Fibroblast of pulmonary artery (primary cell): ENCODE data around the gene TTC34.

Source experiments
- DNase-seq: peaks from one replicate; pipeline ENCODE4 v3.0.0-alpha.2; 2010; ENCODE audit warnings: low read depth
- H3K4me3 ChIP-seq: replicated peaks from 2 replicates; pipeline ENCODE4 v1.5.1; 2011; ENCODE audit warnings: low read depth, mild to moderate bottlenecking, control low read depth, low read length, moderate library complexity
- TF ChIP-seq, protein P1 (sequence below): IDR thresholded peaks from 2 replicates; pipeline ENCODE4 v1.5.1; 2011; ENCODE audit warnings: mild to moderate bottlenecking, control low read depth, low read length, inconsistent platforms; ENCODE audit errors: missing control alignments

Gene TTC34

DNA sequence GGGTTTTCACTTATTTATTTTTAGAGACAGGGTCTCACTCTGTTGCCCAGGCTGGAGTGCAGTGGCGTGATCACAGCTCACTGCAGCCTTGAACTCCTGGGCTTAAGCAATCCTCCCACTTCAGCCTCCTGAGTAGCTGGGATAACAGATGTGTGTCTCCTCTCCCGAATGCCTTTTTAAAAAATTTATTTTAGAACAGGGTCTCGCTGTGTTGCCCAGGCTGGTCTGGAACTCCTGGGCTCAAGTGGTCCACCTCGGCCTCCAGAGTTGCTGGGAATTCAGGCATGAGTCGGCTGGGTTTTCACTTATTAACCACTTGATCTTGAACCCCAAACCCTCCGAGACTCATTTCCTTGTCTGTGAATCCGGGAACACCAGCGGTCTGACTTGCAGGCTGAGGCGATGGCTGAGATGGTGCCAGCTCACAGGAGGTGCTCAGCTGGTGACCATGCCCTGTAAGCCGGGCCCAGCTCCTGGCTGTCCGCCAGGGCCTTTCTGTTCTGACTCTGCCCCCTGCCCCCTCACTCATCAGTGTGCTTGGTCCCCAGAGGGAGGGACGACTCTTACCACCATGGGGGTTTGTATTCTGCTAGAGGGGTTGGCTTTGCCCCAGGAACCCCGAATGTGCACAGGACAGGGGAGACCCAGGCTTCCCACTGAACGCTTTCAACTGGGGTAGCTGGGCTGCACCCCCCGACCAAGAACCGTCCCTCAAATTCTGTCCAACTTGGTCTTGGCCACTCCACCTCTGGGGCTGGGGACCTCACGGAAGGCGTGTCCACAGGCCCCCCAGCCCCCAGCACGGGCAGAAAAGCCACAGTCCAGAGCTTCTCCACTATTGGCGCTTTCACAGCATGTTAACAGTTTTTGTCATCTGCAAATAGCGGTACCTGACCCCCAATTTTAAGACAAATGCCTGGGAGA is 191.2 kb downstream of the TTC34 start:
- H3K4me3 ChIP-seq: no peak overlapping the region
- DNase-seq: no peak
- TF ChIP-seq, protein P1, sequence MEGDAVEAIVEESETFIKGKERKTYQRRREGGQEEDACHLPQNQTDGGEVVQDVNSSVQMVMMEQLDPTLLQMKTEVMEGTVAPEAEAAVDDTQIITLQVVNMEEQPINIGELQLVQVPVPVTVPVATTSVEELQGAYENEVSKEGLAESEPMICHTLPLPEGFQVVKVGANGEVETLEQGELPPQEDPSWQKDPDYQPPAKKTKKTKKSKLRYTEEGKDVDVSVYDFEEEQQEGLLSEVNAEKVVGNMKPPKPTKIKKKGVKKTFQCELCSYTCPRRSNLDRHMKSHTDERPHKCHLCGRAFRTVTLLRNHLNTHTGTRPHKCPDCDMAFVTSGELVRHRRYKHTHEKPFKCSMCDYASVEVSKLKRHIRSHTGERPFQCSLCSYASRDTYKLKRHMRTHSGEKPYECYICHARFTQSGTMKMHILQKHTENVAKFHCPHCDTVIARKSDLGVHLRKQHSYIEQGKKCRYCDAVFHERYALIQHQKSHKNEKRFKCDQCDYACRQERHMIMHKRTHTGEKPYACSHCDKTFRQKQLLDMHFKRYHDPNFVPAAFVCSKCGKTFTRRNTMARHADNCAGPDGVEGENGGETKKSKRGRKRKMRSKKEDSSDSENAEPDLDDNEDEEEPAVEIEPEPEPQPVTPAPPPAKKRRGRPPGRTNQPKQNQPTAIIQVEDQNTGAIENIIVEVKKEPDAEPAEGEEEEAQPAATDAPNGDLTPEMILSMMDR: no peak

DNA sequence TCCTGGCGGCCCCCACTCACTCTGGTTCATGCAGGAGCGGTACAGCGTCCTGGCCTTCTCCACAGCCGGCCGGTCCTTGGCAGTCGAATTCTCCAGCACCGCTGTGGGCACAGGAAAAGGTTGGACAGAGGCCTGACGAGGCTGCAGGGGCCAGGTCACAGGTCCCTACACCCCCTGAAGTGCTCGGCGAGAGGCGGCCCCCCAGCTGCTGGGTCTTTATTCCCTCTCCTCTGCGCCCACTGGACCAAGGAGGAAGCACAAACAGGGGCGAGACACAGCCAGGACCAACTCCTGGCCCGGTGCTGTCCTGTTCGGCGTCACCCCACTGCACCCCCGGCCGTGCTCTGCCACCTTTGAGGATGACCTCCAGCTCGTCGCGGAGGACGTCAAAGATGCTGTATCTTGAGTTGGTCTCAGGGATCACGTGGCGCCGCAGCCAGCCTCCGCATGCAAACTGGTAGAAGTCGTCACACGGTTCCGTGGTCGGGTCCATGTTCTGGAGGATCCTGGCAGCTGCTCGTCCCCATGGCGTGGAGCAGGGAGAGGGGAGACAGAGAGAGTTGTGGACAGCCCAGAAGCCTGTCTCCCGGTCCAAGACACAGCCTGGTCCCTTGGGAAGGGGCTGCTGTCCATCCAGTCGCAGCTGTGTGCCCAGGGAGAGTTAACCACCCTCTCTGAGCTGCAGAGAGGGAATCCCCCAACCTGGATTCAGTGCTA is 192.0 kb downstream of the TTC34 start:
- no peak overlapping the region for H3K4me3 ChIP-seq
- TF ChIP-seq, protein P1: no peak
- no peak for DNase-seq

DNA sequence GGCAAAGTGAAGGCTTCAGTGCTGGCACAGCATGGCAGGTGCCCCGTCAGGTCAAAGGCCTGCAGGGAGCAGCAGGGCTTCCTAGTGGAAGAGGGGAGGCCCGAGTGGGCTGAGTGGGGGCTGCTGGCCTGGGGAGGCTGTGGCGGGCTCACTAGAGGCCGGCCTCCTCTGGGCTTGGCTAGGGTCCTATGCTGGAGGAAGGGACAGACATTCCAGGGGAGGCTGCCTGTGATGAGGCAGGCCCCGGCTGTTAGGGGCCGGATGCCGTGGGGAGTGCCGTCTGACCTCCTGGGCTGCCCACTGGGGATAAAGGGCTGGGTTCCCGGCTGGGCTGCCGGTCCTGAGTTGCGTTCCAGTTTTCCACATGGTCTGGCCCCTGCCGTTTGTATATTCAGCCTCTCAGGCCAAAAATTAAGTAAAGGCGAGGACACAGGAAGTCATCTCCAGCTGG is 193.8 kb downstream of the TTC34 start:
- DNase-seq: no peak
- TF ChIP-seq, protein P1: no peak

DNA sequence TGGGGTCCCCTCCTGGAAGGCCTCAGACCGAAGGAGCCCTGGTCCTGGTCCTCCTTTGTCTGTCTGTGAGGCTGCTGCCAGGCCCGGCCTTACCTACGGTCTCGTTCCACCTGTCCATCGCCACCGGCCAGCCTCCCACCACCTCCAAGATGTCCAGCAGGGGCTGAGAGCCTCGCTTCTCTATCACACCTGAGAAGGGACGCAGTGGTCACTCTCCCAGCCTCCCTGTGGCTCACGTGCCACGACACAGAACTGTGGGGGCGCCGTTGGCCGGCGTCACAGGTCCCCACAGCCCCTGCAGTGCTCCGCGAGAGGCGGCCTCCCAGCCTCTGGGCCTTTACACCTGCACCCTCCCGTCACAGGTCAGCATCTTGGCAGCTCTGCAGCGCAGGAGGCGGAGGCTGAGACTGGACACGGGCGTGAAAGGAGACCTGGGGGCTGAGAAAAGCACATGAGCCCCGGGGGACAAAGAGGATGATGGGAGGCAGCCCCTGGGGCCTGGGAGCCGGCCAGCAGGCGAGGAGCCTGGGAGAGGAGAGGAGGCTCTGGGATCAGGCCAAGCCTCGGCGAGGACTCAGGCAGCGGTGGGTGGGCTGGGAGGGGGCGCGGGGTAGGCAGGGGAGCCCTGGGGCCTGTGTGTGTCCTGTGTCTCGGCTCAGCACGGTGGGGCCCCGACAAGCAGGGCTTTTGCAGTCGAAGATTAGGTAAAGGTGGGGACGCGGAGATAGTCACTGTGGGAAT is 194.4 kb downstream of the TTC34 start:
- DNase-seq: no peak
- TF ChIP-seq, protein P1: no peak
- H3K4me3 ChIP-seq: no peak overlapping the region

More for the DNA sequence above, 193.8 kb downstream of the TTC34 start:
- H3K4me3 ChIP-seq: no peak overlapping the region

DNA sequence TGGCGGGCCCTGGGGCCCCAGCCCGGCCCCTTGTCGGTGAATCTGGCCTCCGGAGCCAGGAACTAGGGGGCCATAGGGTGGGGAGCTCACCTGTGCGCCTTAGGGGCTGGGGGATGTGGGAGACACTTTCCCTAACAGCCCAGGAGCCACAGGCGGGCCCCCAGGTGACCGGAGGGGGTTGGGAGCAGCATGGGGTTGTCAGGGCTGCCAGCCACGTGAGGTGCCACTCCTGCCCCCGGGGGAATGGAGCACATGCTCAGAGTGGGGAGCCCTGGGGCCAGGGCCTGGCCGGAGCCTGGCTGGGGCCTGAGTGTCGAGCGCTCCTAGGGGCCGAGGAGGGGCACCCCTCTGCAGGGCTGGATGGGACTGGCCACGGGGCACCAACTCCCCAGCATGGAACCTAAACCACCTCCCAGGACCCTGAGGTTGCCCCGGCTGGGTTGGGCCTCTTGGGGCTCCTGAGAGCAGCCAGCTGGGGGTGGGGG is 195.1 kb downstream of the TTC34 start:
- no peak overlapping the region for H3K4me3 ChIP-seq
- TF ChIP-seq, protein P1: no peak
- no peak for DNase-seq

DNA sequence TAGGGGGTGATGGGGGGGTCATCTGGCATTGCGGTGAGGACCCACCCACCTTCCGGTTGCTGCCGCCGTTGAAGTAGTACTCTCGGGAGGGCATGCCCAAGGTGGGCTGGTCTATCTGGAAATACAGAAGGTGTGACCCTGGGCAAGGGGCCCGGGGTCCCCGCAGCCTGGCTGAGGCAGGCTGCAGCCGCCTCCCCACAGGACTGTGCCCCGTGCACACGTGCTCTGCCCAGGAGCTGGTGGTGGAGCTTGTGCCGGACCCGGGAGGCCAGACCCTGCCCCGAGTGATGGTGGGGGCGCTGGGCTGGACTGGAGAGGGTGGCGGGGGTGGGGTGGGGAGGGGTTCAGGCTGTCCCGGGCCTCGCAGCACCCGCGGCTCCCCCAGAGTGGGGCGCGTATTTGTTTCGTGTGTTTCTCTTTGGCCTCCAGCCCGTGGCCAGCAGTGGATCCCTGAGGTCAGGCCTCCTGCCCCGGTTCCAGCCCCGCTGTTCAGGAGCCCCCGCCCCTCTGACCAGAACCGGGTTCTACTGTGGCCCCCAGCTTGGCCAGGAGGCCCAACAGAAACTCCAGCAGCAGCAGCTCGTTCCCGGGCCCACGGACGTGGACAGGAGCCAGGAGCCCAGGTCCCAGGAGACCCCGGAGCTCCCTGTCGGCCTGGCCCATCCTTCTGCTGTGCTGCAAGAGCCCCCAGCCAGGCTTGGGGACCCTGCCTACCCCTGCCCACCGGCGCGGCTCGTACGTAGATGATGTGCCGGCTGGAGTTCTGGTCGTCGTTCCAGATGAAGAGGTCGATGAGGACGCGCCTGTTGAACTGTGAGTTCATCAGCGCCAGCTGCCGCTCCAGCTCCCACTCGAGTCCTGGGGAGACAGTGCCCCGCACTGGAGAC is 195.7 kb downstream of the TTC34 start:
- no peak for DNase-seq
- H3K4me3 ChIP-seq: no peak overlapping the region
- TF ChIP-seq, protein P1: no peak
